Fibroblast of villous mesenchyme (primary cell): Measurements from ENCODE around the gene OSBP2. TPM values are rescaled to one million over a fixed set of nuclear protein-coding genes. Genes with fewer than 3 reads are reported as not detected.

Experiments used
- DNase-seq: peaks from one replicate; pipeline ENCODE4 v3.0.0-alpha.2; 2010; ENCODE audit warnings: low read depth
- H3K4me3 ChIP-seq: 2 replicates; pipeline ENCODE4 v1.5.1; 2011; ENCODE audit warnings: low read depth, mild to moderate bottlenecking, low read length
- CTCF ChIP-seq: IDR thresholded peaks from 2 replicates; pipeline ENCODE4 v1.5.1; 2012; ENCODE audit warnings: low read depth, mild to moderate bottlenecking, low read length; ENCODE audit not compliant: insufficient read depth
- total RNA-seq: library from RNA; depleted of rRNA; stranded (reverse); fragments of >200 nt; gene quantifications from 2 replicates; pipeline ENCODE4 v1.2.3, GENCODE V29; 2012

OSBP2 gene
- total RNA-seq, 1 donor, result 0.43 TPM

DNA sequence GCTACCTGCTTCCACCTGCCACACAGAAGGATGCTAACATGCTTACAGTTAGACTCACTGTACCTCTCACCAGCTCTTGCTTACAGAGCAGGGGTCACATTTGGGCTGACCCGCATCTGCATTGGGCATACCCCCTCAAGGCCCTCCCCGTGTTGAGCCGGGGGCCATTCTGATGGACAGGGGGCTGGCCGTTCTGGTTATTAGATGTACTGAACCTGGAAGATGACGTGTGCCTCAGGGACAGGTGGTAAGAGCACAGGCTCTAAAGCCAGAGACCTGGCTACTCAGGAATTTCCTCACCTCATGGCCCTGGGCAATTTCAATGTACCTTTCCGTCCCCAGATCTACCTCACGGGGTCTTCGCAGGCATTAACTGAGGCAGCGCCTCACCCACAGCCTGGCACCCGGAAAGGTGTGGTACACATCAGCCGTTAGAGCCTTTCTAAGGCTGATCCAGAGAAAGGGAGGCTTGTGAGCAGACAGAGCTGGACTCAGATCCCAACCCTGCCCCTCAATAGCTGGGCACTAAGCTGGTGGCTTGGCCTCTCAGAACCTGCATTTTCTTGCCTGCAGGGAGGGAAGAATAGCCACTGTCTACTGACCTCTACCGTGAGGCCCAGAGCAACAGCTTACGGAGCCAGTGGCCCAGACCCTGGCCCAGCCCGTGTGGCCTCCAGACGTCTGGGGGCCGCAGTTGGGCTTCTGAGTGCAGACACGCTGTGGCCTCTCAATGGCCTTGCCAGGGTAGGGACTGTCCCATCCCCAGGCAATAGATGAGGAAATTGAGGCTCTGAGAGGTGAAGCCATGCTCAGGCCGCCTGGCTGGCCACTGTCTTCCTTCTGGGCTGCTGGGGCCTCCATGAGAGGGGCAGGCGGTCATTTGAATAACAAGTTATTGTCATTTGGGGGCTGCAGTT lies 173.3 kb downstream of the OSBP2 start:
- no peak overlapping the region for H3K4me3 ChIP-seq
- DNase-seq, result no peak
- TF ChIP-seq CTCF, result no peak

- no peak for TF ChIP-seq CTCF
- no peak overlapping the region for H3K4me3 ChIP-seq
- DNase-seq, result peak; percentile 17
These were observed 174.2 kb downstream of the OSBP2 start for GRCh38 chr22:30868663-30869385.

- no peak overlapping the region for H3K4me3 ChIP-seq
- no peak for DNase-seq
- no peak for TF ChIP-seq CTCF
These were observed 175.2 kb downstream of the OSBP2 start for GRCh38 chr22:30869667-30870395.

- TF ChIP-seq CTCF, result no peak
- H3K4me3 ChIP-seq, result no peak overlapping the region
- no peak for DNase-seq
These were observed 176.0 kb downstream of the OSBP2 start for GRCh38 chr22:30870451-30871345.

DNA sequence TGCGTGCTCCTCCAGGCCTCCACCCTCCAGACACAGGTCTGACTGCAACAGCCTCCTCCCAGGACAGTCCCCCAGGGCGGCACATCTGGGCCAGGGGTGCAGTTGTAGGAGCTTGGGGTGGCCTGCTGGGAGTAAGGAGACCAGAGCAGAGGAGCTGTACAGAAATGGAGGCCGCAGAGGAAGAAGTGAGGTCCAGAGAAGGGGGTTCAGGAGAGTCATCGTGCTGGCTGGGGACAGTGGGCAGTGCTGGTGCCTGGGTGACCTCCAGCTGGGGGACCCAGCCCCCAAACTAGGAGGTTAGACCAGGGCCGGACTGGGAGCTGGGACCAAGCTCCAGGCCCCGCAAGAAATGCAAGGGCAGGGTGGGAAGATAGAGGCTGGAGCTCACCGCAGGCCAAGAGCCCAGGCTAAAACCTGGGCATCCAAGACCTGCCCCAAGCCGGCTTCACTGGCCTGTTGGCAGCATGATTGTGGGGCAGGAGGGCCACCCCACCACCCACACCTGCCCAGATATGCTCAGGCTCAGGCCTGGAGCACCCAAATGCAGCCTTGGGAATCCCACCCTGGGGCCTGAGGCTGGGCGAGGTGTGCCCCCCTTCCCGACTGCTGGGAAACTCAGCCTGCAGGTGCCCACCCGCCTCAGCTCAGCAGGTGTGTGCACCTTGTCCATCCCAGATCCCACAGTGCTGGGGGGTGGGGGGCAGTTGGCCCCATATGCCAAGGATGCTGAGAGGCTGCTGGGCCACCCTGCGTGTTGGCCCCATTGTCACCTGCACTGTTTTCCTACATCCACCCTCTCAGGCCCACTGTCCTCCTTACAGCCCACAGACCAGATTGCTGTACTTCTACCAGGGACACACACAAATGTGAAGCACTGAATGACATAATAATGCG lies 177.0 kb downstream of the OSBP2 start:
- DNase-seq, result no peak
- no peak overlapping the region for H3K4me3 ChIP-seq
- no peak for TF ChIP-seq CTCF
